GM18909 (cell line): ENCODE data around the gene GPC6.
"Not testable (repeated sequence)": the region's sequence is repeated elsewhere in the genome, so short reads cannot be mapped to it uniquely, and the experiment has no call there.

ENCODE experiments used
- ATAC-seq: cut with Tn5 transposase; IDR thresholded peaks from one replicate; pipeline ENCODE4 v1.9.1; 2021; ENCODE audit warnings: mild to moderate bottlenecking; ENCODE audit not compliant: unreplicated experiment, poor library complexity

Gene GPC6

GRCh38 chr13:93473441-93474270, 247.0 kb downstream of the GPC6 start:
- no peak for ATAC-seq

- ATAC-seq = no peak
Measured at GRCh38 chr13:93476175-93476574, 249.6 kb downstream of the GPC6 start.

- ATAC-seq = no peak
Measured at GRCh38 chr13:93477238-93477637, 250.6 kb downstream of the GPC6 start.

- ATAC-seq = no peak
Measured at GRCh38 chr13:93480553-93481106, 254.0 kb downstream of the GPC6 start.

GRCh38 chr13:93496117-93496516, 269.5 kb downstream of the GPC6 start:
- not testable (repeated sequence) for ATAC-seq

- no peak for ATAC-seq
Measured at GRCh38 chr13:93496985-93497673, 270.5 kb downstream of the GPC6 start.

- ATAC-seq = no peak
Measured at GRCh38 chr13:93499991-93500390, 273.4 kb downstream of the GPC6 start.

- no peak for ATAC-seq
Measured at GRCh38 chr13:93502071-93502470, 275.5 kb downstream of the GPC6 start.

- no peak for ATAC-seq
Measured at GRCh38 chr13:93502987-93503615, 276.5 kb downstream of the GPC6 start.

- ATAC-seq = no peak
Measured at GRCh38 chr13:93505104-93505952, 278.7 kb downstream of the GPC6 start.

- no peak for ATAC-seq
Measured at GRCh38 chr13:93511011-93511410, 284.4 kb downstream of the GPC6 start.

GRCh38 chr13:93515267-93515666, 288.7 kb downstream of the GPC6 start:
- ATAC-seq = no peak

- no peak for ATAC-seq
Measured at GRCh38 chr13:93517658-93518057, 291.1 kb downstream of the GPC6 start.

- ATAC-seq = no peak
Measured at GRCh38 chr13:93521307-93521706, 294.7 kb downstream of the GPC6 start.

GRCh38 chr13:93522501-93522900, 295.9 kb downstream of the GPC6 start:
- ATAC-seq = no peak

- ATAC-seq = no peak
Measured at GRCh38 chr13:93525087-93525486, 298.5 kb downstream of the GPC6 start.

GRCh38 chr13:93527748-93528297, 301.2 kb downstream of the GPC6 start:
- ATAC-seq = no peak

GRCh38 chr13:93529961-93530360, 303.4 kb downstream of the GPC6 start:
- no peak for ATAC-seq

GRCh38 chr13:93534181-93534700, 307.6 kb downstream of the GPC6 start:
- ATAC-seq = no peak

- ATAC-seq = no peak
Measured at GRCh38 chr13:93535251-93535650, 308.6 kb downstream of the GPC6 start.
